Measurements from ENCODE around the gene FKBP7. TPM values are rescaled to one million over a fixed set of nuclear protein-coding genes. Genes with fewer than 3 reads are reported as not detected.

Gene FKBP7
- total and polyA plus RNA-seq, 2 of the 8 experiments (the other 6 are each of a cell fraction or from before 2014, with no cell fraction given) = 3.6 to 7.0 TPM

DNA sequence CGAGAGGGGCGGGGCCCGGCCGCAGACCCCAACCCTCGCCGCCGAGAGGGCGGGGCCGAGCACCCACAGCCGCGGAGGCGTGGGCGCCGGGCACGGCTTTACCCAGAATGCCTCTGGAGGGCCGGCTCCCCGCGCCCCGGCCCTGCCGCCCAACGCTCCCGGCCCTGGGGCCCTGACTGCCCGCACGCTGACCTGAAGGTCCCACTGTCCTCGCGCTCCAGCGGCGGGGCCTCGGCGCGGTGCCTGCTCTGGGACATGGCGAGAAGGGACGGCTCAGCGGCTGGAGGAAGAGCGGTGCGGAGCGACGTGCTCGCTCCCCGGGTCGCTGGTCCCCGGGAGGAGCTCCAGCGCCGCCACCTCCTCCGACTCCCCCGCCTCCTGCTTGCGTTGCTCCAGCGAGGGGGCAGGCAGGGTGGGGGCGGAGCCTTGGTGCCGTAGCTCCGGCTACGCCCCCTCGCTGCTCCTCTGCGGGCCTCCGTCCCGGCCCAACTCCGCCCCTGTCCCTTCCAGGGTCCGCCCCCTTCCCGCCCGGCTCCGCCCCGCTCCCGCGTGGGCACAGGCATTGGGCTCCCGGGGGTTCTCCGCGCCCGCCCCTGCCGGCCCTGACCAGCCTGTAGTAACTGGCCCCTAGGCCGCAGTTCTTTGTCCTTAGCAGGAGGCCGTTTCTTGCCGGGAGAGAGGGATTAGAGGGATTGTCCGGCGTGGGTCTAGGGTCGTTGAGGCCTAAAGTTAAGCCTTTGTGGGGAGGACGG lies 27.4 kb downstream of the FKBP7 start, which contains the start of the genes PJVK and PRKRA:
Gene PJVK, plus strand, starts transcription at position 605 of the 752 bp plus-strand sequence. CDS start 2,032 bp downstream, outside the sequence.
Gene PRKRA, minus strand, starts transcription at position 402 of the 752 bp plus-strand sequence. Its CDS starts 145 bp downstream, at position 257.
- peak within 1 kb of the TSS; percentile 67 to 96 (median 92) for H3K4me3 ChIP-seq (ENCODE audit: extremely low read depth in 1 of 4, insufficient read depth in 2 of 4, low read depth in 3 of 4, low read length in 4 of 4)
- peak within 1 kb of the TSS; percentile 79 to 92 for H3K4me2 ChIP-seq (ENCODE audit: insufficient read depth in 1 of 2, low read depth in 2 of 2, low read length in 2 of 2)
- peak within 1 kb of the TSS; percentile 98 for H2BK5ac ChIP-seq (ENCODE audit: low read depth, low read length)
- peak within 1 kb of the TSS; percentile 99 for H4K8ac ChIP-seq (ENCODE audit: extremely low read depth, insufficient read depth, low read length)
- CTCF ChIA-PET (ENCODE audit: partially characterized antibody) = interaction anchor here (0.5 to 1.0 kb wide), 6 partner anchors 10 to 145 kb away, joined by 3 to 4 read pairs (median 3); partner anchors contain the start of gene PLEKHA3
- peak within 1 kb of the TSS; percentile 90 to 99 (median 98) for H3K9ac ChIP-seq (replicated peaks in 1 of 4; ENCODE audit: extremely low read depth in 1 of 4, low read depth in 3 of 4, low read length in 3 of 4)
- H3K18ac ChIP-seq (ENCODE audit: extremely low read depth, low read length) = peak within 1 kb of the TSS; percentile 100
- peak within 1 kb of the TSS; percentile 89; the same call in 1 of the 2 replicates for H2BK15ac ChIP-seq (ENCODE audit: low read length)
- 3% methylated on average over 30 of the region's 76 CpGs; no CpG with 5 or more reads in 1 of the 2 experiments for WGBS, 2 experiments (ENCODE audit: extremely low coverage in 1 of 2, insufficient coverage in 1 of 2, insufficient read length in 1 of 2, insufficient replicate concordance in 2 of 2, low coverage in 1 of 2, low lambda C conversion rate in 2 of 2, missing lambda C conversion rate in 1 of 2)
- H4K20me1 ChIP-seq (replicated peaks in 1 of 2; ENCODE audit: control insufficient read depth in 1 of 2, insufficient read depth in 2 of 2, low read length in 2 of 2) = peaks cover 4% of the 10 kb centered on the region in 2 experiments
- H3K56ac ChIP-seq (replicated peaks; ENCODE audit: insufficient read length, low read depth, low read length) = peak within 1 kb of the TSS; percentile 99
- H3K36me3 ChIP-seq (ENCODE audit: control insufficient read depth in 2 of 4, insufficient read depth in 4 of 4, low read length in 3 of 4) = peaks cover 2 to 28% (median 16%) of the 10 kb centered on the region in 4 experiments
- H3K27me3 ChIP-seq (replicated peaks in 1 of 4; ENCODE audit: control insufficient read depth in 3 of 4, extremely low read depth in 1 of 4, insufficient read depth in 3 of 4, low read length in 3 of 4) = no peaks in the 10 kb centered on the region
- H3K79me1 ChIP-seq (ENCODE audit: low read depth, low read length) = peaks cover 6% of the 10 kb centered on the region; the same call in 1 of the 2 replicates
- no peak within 1 kb of the TSS; the same call in 1 of the 2 replicates for H2AK5ac ChIP-seq (ENCODE audit: low read depth, low read length)
- peak within 1 kb of the TSS; percentile 99 for H3K27ac ChIP-seq (ENCODE audit: low read depth, low read length)
- peak within 1 kb of the TSS; percentile 100 for H4K91ac ChIP-seq (replicated peaks; ENCODE audit: insufficient read length, low read length)
- H3K4me1 ChIP-seq (replicated peaks in 1 of 4; ENCODE audit: control insufficient read depth in 3 of 4, insufficient read depth in 4 of 4, low read length in 3 of 4) = peaks cover 0 to 2% (median 0%) of the 10 kb centered on the region in 4 experiments; a peak in 2 of 7 replicates
- no peak within 1 kb of the TSS for H3K23ac ChIP-seq (ENCODE audit: insufficient read length)
- peak within 1 kb of the TSS; percentile 99 for H4K5ac ChIP-seq (ENCODE audit: insufficient read length, low read depth, low read length)
- peaks cover 8 to 26% of the 10 kb centered on the region in 2 experiments for H3K79me2 ChIP-seq (ENCODE audit: control insufficient read depth in 1 of 2, insufficient read depth in 2 of 2, low read length in 2 of 2)
- FAIRE-seq = no peak
- peak within 1 kb of the TSS; percentile 81; the same call in 1 of the 2 replicates for H2BK12ac ChIP-seq (ENCODE audit: low read depth, low read length)
- DNase-seq (ENCODE audit: low read depth in 1 of 2, low spot score in 2 of 2) = peak; percentile 93 to 98
- H2BK20ac ChIP-seq (ENCODE audit: low read length) = 0 out of 2 replicates have a peak within 1 kb of the TSS, but pooled peaks have one; percentile 49
- no peak within 1 kb of the TSS for H3K14ac ChIP-seq (ENCODE audit: insufficient read length)
- H3K9me3 ChIP-seq (ENCODE audit: insufficient read depth in 2 of 2, low read depth in 1 of 2, low read length in 1 of 2) = no peaks in the 10 kb centered on the region
- peaks cover 5% of the 10 kb centered on the region for H3K23me2 ChIP-seq (ENCODE audit: low read depth, low read length)
- POLR2A ChIA-PET (ENCODE audit: partially characterized antibody) = interaction anchor here (0.6 to 3.1 kb wide), 40 partner anchors 8 to 342 kb away, joined by 3 to 30 read pairs (median 4); partner anchors contain the start of genes FKBP7, OSBPL6, PLEKHA3 and RBM45
- no peak within 1 kb of the TSS for H2BK120ac ChIP-seq (replicated peaks; ENCODE audit: low read depth, low read length)
- peak within 1 kb of the TSS; percentile 89 for H2AFZ ChIP-seq (ENCODE audit: low read length)
- peak within 1 kb of the TSS; percentile 93 for H3K4ac ChIP-seq (replicated peaks; ENCODE audit: insufficient read length, low read depth, low read length)
- TF ChIP-seq JUN (IDR thresholded peaks at IDR 0.05; ENCODE audit: low read depth, low read length) (no peak), SAP30 (IDR thresholded peaks at IDR 0.05; ENCODE audit: insufficient read depth, insufficient replicate concordance, low read length) (no peak), HDAC6 (IDR thresholded peaks at IDR 0.05; ENCODE audit: low read depth, low read length) (no peak)

Measured in H1 (cell line).